Measurements from ENCODE around the gene TMEM132D. TPM values are rescaled to one million over a fixed set of nuclear protein-coding genes. Genes with fewer than 3 reads are reported as not detected.
"Not testable (repeated sequence)": the region's sequence is repeated elsewhere in the genome, so short reads cannot be mapped to it uniquely, and the experiment has no call there.

TMEM132D gene
- not detected for total RNA-seq

DNA sequence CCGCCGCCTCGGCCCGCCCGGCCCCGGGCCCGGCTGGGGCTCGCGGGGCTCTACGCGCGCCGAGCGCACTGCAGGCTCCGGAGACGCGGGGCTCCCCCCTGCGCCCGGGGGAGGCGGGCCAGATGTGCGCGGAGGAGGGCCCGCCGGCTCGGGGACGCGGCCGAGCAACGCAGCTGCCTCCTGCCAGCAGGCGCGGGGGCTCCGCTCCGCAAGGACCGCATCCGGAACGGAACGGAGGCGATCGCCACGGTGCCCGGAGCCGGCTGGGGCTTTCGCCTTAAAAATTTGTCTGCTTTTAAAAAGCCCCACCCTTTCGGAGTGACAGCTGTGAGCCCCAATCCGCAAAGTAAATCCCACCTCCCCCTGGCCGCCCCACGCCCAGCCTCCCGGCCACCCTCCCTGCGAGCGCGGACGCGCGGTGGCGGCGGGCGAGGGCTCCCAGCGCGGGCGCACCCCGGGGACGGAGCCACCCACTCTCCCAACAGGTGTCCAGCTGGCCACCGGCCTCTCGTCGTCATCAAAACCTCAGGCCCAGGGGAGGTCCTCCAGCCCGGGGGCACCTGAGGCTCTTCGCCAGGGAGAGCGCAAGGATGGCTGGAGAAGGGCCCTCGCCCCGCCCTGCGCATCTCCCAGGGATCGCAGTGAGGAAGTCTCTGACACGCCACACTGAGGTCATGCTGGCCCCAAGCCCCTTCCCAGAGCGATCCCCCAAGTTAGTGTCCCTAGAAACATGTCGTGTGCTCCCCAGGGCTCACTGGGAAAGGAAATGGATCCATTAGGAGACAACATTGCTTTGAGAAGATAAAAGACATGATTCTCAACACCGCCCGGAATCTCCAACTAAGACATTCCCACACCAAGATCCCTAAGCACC lies at the start of gene TMEM132D:
TSS of gene TMEM132D (minus strand) at position 70 of the 874 bp plus-strand sequence.
- Mint-ChIP-seq H3K9me3 (no peaks in the 10 kb centered on the region), H3K36me3 (peaks cover 0 to 11% of the 10 kb centered on the region in 2 donors), H3K27ac (no peak within 1 kb of the TSS)
- no peak for ATAC-seq
- no peak for DNase-seq (ENCODE audit: low spot score in 2 of 2)

DNA sequence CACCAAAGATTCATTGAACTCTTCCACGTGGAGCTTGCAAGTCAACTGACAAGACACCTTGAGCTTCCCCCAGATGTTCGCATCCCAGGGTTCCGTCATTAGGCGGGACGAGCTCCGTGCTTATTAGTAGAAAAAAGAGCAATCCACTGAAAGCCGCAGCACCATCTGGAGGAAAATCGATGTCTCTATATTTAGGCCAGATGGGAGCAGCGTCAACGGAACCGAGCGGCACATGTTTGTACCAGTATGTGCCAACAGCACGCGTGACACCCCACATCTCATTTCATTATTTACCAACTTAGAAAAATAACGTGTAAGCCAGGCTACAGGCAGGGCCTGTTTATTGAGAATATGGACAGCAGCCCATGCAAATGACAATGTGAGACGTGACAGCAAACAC lies 45.8 kb upstream of the TMEM132D start:
- DNase-seq (ENCODE audit: low spot score in 2 of 2) = no peak

DNA sequence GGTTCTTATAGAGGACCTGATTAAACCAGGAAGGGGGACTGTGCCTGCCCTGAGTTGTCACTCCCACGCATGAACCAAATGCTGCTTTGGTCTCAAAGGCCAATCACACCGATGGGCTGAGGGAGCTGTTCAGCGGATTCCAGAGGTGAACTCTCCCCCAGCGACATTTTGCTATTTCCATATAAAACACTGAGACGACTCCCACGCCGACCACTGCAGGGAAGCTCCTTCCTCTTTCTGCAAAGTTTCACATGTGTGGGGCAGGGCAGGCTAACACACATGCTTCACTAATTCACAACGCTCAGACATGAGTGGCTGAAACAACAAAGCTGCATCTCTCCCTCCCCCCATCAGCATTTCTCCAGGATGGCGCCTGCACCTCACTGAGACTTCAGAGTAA lies 37.8 kb upstream of the TMEM132D start:
- no peak overlapping the region for H3K27ac Mint-ChIP-seq
- DNase-seq (ENCODE audit: low spot score in 2 of 2) (no peak), ATAC-seq (no peak)
- peaks cover 0 to 4% of the 10 kb centered on the region in 2 donors for H3K9me3 Mint-ChIP-seq
- no peaks in the 10 kb centered on the region for H3K36me3 Mint-ChIP-seq

More for the DNA sequence above, 45.8 kb upstream of the TMEM132D start:
- peaks cover 0 to 7% of the 10 kb centered on the region in 2 donors for H3K9me3 Mint-ChIP-seq
- no peak overlapping the region for H3K27ac Mint-ChIP-seq
- no peak for ATAC-seq
- no peaks in the 10 kb centered on the region for H3K36me3 Mint-ChIP-seq

GRCh38 chr12:129938089-129938488 lies 34.3 kb upstream of the TMEM132D start:
- Mint-ChIP-seq H3K36me3 (no peaks in the 10 kb centered on the region), H3K27ac (no peak overlapping the region), H3K9me3 (peaks cover 5 to 18% of the 10 kb centered on the region in 2 donors)
- ATAC-seq (no peak), DNase-seq (ENCODE audit: low spot score in 2 of 2) (no peak)

DNA sequence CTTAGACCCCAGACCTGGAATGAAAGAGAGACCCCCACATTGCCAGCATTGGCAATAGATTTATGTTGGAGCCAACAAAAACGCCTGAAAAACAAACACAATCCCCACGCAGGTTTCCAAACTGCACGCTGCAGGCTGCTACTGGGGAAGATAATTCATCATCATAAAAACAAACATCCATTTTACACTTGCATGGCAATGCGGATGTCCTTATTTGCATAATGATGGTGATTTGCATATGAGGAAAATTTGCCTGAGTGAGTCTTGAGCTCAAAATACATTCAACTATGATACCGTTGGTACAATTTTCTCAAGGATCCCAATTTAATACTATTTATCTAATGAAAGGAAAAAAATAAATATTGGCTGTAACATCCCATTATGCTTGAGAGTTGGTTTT lies 33.6 kb upstream of the TMEM132D start:
- DNase-seq (ENCODE audit: low spot score in 2 of 2) = no peak
- Mint-ChIP-seq H3K36me3 (no peaks in the 10 kb centered on the region), H3K9me3 (peaks cover 5 to 18% of the 10 kb centered on the region in 2 donors), H3K27ac (no peak overlapping the region)
- ATAC-seq = no peak

- Mint-ChIP-seq H3K27ac (no peak overlapping the region), H3K36me3 (peaks cover 6 to 7% of the 10 kb centered on the region in 2 donors), H3K9me3 (peaks cover 17 to 20% of the 10 kb centered on the region in 2 donors)
- DNase-seq (ENCODE audit: low spot score in 2 of 2) (no peak), ATAC-seq (no peak)
These were observed 24.8 kb upstream of the TMEM132D start for GRCh38 chr12:129928643-129929042.

- H3K9me3 Mint-ChIP-seq = peaks cover 14 to 20% of the 10 kb centered on the region in 2 donors
- ATAC-seq = no peak
- peaks cover 6 to 7% of the 10 kb centered on the region in 2 donors for H3K36me3 Mint-ChIP-seq
- no peak overlapping the region for H3K27ac Mint-ChIP-seq
- DNase-seq (ENCODE audit: low spot score in 2 of 2) = no peak
These were observed 23.6 kb upstream of the TMEM132D start for GRCh38 chr12:129927316-129927900.

GRCh38 chr12:129911428-129912049 lies 7.7 kb upstream of the TMEM132D start:
- no peaks in the 10 kb centered on the region for H3K36me3 Mint-ChIP-seq
- peak in 1 of 2 donors; percentile 21 for DNase-seq (ENCODE audit: low spot score in 2 of 2)
- peak; percentile 37 to 66 for ATAC-seq
- H3K27ac Mint-ChIP-seq = no peak overlapping the region
- no peaks in the 10 kb centered on the region for H3K9me3 Mint-ChIP-seq

- H3K27ac Mint-ChIP-seq = peak overlapping the region in 1 of 2 donors; percentile 13
- no peak for ATAC-seq
- DNase-seq (ENCODE audit: low spot score in 2 of 2) = no peak
- peaks cover 0 to 11% of the 10 kb centered on the region in 2 donors for H3K36me3 Mint-ChIP-seq
- no peaks in the 10 kb centered on the region for H3K9me3 Mint-ChIP-seq
These were observed 5.5 kb upstream of the TMEM132D start for GRCh38 chr12:129909051-129910020.

DNA sequence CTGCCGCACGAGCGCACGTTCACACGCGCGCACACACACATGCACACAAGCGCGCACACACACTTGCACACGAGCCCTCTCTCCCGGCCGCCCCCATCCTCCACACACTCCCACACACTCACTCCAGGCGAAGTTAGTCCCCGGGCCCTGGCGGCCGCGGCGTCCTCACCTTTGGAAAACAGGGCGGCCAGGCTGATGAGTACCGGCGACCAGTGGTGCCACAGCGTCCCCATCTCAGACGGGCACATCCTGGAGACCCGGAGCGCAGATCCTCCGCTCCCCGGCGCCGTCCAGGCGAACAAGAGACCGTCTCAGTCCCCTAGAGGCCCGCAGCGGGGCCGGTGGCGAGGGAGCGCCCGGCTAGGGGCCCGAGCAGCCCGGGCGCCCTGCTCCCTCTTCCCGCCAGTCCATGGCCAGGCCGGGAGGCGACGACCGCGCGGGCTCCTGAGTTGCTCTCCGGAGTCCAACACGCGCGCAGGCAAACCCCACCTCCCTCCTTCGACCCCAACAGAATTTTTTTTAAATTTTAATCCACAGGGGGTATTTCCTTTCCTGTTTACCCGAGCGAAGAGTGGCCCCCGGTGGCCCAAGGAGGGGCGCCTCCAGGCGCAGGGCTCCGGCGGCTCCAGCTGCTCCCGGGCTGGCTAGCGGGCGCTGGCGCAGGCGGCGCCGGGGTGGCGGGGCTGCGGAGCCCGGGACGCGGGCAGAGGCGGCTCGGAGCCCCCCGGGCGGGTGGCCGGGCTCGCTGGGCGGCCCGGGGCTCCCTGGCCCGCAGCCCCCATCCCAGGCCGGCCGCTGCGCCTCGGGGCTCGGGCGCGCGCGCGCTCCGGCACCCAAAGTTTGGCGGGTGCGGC lies 506 bp downstream of the TMEM132D start:
- no peak for ATAC-seq
- Mint-ChIP-seq H3K36me3 (peaks cover 0 to 11% of the 10 kb centered on the region in 2 donors), H3K9me3 (no peaks in the 10 kb centered on the region)

DNA sequence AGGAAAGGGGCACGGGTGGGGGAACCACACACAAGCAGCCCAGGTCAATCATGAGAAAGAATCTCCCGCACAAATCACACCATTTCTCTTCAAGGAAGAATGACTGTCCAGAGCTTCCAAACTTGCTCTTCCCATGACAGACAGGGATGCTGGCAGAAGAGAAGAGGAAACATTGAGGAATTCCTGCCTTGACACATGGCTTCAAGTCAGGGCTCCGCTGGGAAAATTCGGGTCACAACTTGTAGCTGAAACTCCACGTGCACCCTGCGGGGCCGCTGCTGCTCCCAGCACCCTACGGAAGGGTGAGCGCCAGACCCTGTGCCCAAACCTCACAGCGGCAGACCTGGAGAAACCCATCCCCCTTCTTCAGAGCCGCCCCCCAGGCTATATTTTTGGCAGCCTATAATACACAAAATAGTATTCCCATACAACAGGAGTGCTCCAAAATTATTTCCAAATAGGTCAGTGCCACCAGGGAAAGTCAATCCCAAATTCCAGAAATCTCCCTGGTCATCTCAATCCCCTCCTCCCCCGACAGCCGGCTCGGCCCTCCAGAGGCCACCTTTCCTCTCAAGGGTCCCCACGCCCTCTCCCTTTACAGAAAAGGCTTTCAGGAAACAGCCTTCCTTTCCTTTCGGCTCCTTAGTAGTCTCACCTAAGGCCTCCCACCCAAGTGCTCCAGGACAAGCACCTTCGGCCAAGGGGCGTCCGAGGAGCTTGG lies 1.3 kb downstream of the TMEM132D start:
- H3K27ac Mint-ChIP-seq = no peak overlapping the region
- ATAC-seq (no peak), DNase-seq (ENCODE audit: low spot score in 2 of 2) (no peak)
- peaks cover 0 to 11% of the 10 kb centered on the region in 2 donors for H3K36me3 Mint-ChIP-seq
- no peaks in the 10 kb centered on the region for H3K9me3 Mint-ChIP-seq

More for the DNA sequence above, 506 bp downstream of the TMEM132D start:
- no peak overlapping the region for H3K27ac Mint-ChIP-seq
- no peak for DNase-seq (ENCODE audit: low spot score in 2 of 2)

DNA sequence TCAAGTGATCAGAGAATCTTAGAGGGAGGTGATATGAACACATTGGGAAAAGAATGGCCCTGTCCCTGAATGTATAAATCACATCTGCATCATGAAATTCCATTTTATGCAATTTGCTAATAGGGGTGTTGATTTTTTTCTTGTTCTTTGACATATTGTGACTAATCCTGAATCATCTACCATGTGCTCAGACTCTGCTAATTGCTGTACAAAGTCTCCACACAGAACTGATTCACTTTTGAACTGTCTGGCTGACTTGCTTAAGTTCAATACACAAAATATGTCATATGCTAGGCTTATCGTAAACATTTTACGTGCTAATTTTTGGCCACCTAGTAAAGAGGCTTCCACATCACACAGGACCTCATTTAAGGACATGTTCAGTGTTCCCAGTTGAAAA lies 2.6 kb downstream of the TMEM132D start:
- peaks cover 0 to 11% of the 10 kb centered on the region in 2 donors for H3K36me3 Mint-ChIP-seq
- ATAC-seq (no peak), DNase-seq (ENCODE audit: low spot score in 2 of 2) (no peak)
- no peak overlapping the region for H3K27ac Mint-ChIP-seq
- peaks cover 3% of the 10 kb centered on the region in 2 donors for H3K9me3 Mint-ChIP-seq

DNA sequence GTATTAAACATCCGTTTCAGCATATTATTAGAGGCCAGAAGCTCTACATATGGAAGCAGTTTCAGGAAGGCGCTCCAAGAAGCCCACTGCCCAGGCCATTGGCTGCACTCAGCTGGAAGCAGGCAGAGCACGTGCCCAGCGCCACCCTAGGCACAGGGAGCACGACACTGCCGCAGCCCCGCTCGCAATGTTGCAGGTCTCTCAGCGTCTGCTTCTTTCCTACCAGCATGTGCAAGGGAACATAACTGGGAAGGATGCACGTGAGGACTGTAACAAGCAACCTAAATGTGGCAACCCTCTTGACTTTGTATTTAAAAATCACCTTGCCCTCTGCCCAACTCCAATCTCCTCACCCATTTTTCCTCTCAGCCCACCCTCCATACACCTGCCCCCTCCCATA lies 3.5 kb downstream of the TMEM132D start:
- H3K27ac Mint-ChIP-seq = no peak overlapping the region

DNA sequence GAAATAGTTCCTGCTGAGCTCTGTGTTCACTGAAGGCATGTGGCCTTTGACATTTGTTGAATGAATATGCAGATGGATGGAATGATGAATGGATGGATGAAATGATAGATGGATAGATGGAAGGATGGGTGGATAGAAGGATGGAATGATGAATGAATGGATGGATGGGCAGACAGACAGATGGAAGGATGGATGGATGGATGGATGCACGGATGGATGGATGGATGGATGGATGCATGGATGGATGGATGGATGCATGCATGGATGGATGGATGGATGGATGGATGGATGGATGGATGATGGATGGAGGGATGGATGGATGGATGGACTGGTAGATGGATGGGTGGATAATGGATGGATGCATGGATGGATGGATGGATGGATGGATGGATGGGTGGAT lies 4.8 kb downstream of the TMEM132D start:
- not testable (repeated sequence) for DNase-seq (ENCODE audit: low spot score in 2 of 2); H3K9me3 Mint-ChIP-seq; H3K27ac Mint-ChIP-seq; H3K36me3 Mint-ChIP-seq; ATAC-seq

More for the DNA sequence above, 3.5 kb downstream of the TMEM132D start:
- Mint-ChIP-seq H3K9me3 (peaks cover 4 to 5% of the 10 kb centered on the region in 2 donors), H3K36me3 (peaks cover 0 to 8% of the 10 kb centered on the region in 2 donors)
- DNase-seq (ENCODE audit: low spot score in 2 of 2) = no peak
- ATAC-seq = no peak

DNA sequence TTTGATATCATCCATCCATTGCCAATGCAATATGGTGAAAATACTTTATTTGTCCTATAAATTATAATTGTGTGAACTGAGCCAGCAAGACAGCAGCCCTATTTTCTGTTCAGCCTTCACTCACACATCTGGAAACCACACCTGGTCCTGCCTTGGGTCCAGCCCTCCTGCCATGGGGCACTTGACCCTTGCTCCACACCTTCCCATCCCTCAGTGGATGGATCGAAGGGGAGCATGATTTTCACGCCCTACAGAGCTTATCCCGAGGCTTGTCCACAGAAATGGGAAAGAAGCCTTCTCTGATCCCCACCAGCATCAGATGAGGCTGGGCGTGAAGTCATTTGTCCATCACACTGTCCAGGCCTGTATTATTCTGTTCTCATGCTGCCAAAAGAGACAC lies 10.1 kb downstream of the TMEM132D start:
- no peak overlapping the region for H3K27ac Mint-ChIP-seq
- DNase-seq (ENCODE audit: low spot score in 2 of 2) = no peak
- no peak for ATAC-seq
- H3K36me3 Mint-ChIP-seq = no peaks in the 10 kb centered on the region
- peaks cover 4 to 5% of the 10 kb centered on the region in 2 donors for H3K9me3 Mint-ChIP-seq

Measured in activated naive CD4-positive, alpha-beta T cell treated with anti-CD3 and anti-CD28 coated beads, Interleukin-2, amount 50 U/mL, for 72 hours (primary cell).